Fibroblast of skin of left quadriceps (primary cell): ENCODE data around the gene IPO8.

ENCODE experiments used
- DNase-seq, 2 experiments: peaks; one replicate each; pipeline ENCODE4 v3.0.0-alpha.2; 2013; ENCODE audit warnings: low read depth in 2 of 2

The IPO8 gene

GRCh38 chr12:30695199-30696102, at the start of gene IPO8:
IPO8 (minus strand) TSS chr12:30695869; CDS start chr12:30695647, 222 bp downstream.
- DNase-seq = peak; percentile 82 to 88

GRCh38 chr12:30744321-30744720, 48.7 kb upstream of the IPO8 start:
- no peak for DNase-seq

GRCh38 chr12:30740274-30740673, 44.6 kb upstream of the IPO8 start:
- DNase-seq = no peak

- no peak for DNase-seq
Measured at GRCh38 chr12:30739020-30739419, 43.4 kb upstream of the IPO8 start.

GRCh38 chr12:30732954-30733637, 37.4 kb upstream of the IPO8 start:
- no peak for DNase-seq

GRCh38 chr12:30730011-30730410, 34.3 kb upstream of the IPO8 start:
- no peak for DNase-seq

GRCh38 chr12:30729547-30729946, 33.9 kb upstream of the IPO8 start:
- DNase-seq = no peak

GRCh38 chr12:30726647-30727046, 31.0 kb upstream of the IPO8 start:
- DNase-seq = no peak

- DNase-seq = peak; percentile 76 to 78
Measured at GRCh38 chr12:30725739-30726138, 30.1 kb upstream of the IPO8 start.

- peak; percentile 67 to 69 for DNase-seq
Measured at GRCh38 chr12:30719060-30719459, 23.4 kb upstream of the IPO8 start.

- no peak for DNase-seq
Measured at GRCh38 chr12:30707613-30708342, 12.1 kb upstream of the IPO8 start.

- DNase-seq = no peak
Measured at GRCh38 chr12:30706476-30706875, 10.8 kb upstream of the IPO8 start.

GRCh38 chr12:30701056-30701455, 5.4 kb upstream of the IPO8 start:
- DNase-seq = no peak

GRCh38 chr12:30700216-30700900, 4.7 kb upstream of the IPO8 start:
- DNase-seq = no peak

GRCh38 chr12:30698346-30698745, 2.7 kb upstream of the IPO8 start:
- no peak for DNase-seq

- no peak for DNase-seq
Measured at GRCh38 chr12:30696943-30697342, 1.3 kb upstream of the IPO8 start.

GRCh38 chr12:30696486-30696885, 817 bp upstream of the IPO8 start:
- DNase-seq = no peak

- no peak for DNase-seq
Measured at GRCh38 chr12:30696103-30696408, 387 bp upstream of the IPO8 start.

GRCh38 chr12:30694412-30695198, 1.1 kb downstream of the IPO8 start:
- DNase-seq = no peak

GRCh38 chr12:30692470-30692869, 3.2 kb downstream of the IPO8 start:
- DNase-seq = no peak
